Sigmoid colon (tissue), 7 donors: ENCODE results near the gene CDKL1. TPM values are rescaled to one million over a fixed set of nuclear protein-coding genes. Genes with fewer than 3 reads are reported as not detected.

Source experiments
- polyA plus RNA-seq, 3 donors: library from polyadenylated mRNA; stranded (reverse); fragments of 200-250 nt; gene quantifications; one replicate each; pipeline ENCODE4 v1.2.3, GENCODE V29; 2013
- small RNA-seq, 3 donors: library from RNA; depleted of rRNA; stranded (forward); fragments of <200 nt; gene quantifications; one replicate each; pipeline ENCODE3, GENCODE V24; 2016
- total RNA-seq, 4 donors: library from RNA; depleted of rRNA; stranded (reverse); fragments of >200 nt; gene quantifications; one replicate each; pipeline ENCODE4 v1.1.0, GENCODE V29; 2016
- donor health status: healthy with polysubstance abuse.
- donor health status: Bipolar disorder and iron deficiency.
- donor health status: healthy.

CDKL1 gene
- total and polyA plus RNA-seq, 7 donors = 4.2 to 91.8 (median 39.8) TPM

Small RNA genes lying within 50 kb of the gene (small RNA-seq; reads per million reads assigned to genes)
- gene MIR4504 = 0 reads per million in 3 donors

Other genes starting within 250 kb of the CDKL1 start
- gene SOS2, start 165.3 kb downstream of the CDKL1 start, total RNA-seq = 10 to 100 TPM; 31.9 to 40.4 (median 38.7) TPM
- gene SOS2, start 165.3 kb downstream of the CDKL1 start, polyA plus RNA-seq = 10 to 100 TPM; 11.2 to 25.2 (median 18.6) TPM
- 1 to 10 TPM; 2.7 to 6.3 (median 3.6) TPM for gene L2HGDH, start 84.7 kb downstream of the CDKL1 start, total RNA-seq
- 1 to 10 TPM; 3.6 to 6.7 (median 5.7) TPM for gene L2HGDH, start 84.7 kb downstream of the CDKL1 start, polyA plus RNA-seq
- gene DMAC2L, start 84.6 kb downstream of the CDKL1 start, total RNA-seq = 10 to 100 TPM; 12.2 to 37.1 (median 28.5) TPM
- 10 to 100 TPM; 15.2 to 30.0 (median 19.4) TPM for gene DMAC2L, start 84.6 kb downstream of the CDKL1 start, polyA plus RNA-seq
- 100 to 1,000 TPM; 144 to 314 (median 176) TPM for gene MAP4K5, start 135.7 kb upstream of the CDKL1 start, total RNA-seq
- 10 to 100 TPM; 12.6 to 20.0 (median 19.0) TPM for gene MAP4K5, start 135.7 kb upstream of the CDKL1 start, polyA plus RNA-seq
- 10 to 100 TPM in 3 of 4 donors, 1 to 10 TPM in 1; 9.1 to 22.5 (median 11.3) TPM for gene ATL1, start 163.3 kb upstream of the CDKL1 start, total RNA-seq
- 1 to 10 TPM; 3.2 to 6.6 (median 6.5) TPM for gene ATL1, start 163.3 kb upstream of the CDKL1 start, polyA plus RNA-seq